ENCODE results near the gene TMC7.

- no peak for TF ChIP-seq CTCF (IDR thresholded peaks at IDR 0.05)
- no peak for TF ChIP-seq POLR2A (IDR thresholded peaks at IDR 0.05)
These were observed 127.0 kb downstream of the TMC7 start for GRCh38 chr16:19110537-19111360.

All from esophagus squamous epithelium (tissue), 4 donors.